Measurements from ENCODE around the gene PCGF5.
"Not testable (repeated sequence)": the region's sequence is repeated elsewhere in the genome, so short reads cannot be mapped to it uniquely, and the experiment has no call there.

The PCGF5 gene

DNA sequence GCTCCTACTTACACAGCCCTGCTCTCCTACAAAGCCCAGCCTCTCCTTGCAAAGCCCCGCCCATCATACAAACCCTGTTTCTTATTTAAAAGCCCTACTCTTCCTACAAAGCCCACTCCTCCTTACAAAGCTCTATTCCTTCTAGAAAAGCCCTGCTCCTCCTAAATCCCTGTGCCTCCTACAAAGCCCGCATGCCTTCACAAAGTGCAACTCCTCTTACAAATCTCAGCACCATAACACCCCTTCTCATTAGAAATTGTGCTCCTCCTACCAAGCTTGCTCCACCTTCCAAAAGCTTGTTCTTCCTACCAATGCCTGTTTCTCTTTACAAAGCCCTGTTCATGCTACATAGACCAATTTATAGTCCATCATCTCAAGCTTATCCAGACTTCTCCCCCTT is 66.1 kb downstream of the PCGF5 start:
- no peak for DNase-seq (ENCODE audit: low spot score)

DNA sequence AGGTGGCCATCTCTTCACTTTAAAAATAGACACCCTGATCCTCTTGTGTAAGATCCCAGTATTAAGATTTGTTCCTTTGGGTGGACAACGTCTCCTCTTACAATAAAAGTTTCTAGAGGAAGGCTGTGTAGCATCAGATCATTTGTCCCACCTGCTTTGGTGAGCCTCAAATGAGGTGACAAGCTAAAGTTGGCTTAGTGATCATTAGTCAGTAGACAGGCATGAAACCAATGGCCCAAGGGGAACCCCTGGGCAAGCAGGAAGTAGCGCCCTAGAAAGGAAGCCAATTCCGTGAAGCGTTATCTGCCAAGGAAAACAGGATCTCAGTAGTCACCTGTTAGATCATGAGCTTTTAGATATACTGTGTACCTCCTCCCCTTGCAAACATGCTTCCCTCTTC is 66.8 kb downstream of the PCGF5 start:
- DNase-seq (ENCODE audit: low spot score) = no peak

DNA sequence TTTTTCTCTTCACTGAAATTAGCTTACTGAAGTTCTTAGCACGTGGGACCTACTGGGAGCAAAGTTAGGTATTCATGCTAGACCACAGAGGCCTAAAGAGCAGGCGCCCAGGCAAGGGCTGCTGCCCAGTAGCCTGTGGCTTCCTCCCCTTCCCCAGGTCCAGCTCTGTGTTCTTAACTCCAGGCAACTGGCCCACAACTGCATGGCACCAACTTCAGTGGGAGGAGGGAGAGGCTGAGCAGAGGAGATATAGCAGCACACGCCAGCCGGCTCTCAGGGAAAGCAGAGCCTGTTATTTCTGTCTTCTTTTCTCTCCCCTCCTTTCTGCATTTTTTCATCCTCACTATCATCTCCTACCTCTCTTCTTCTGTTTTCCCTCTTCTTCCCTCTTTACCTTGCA is 67.4 kb downstream of the PCGF5 start:
- no peak for DNase-seq (ENCODE audit: low spot score)

DNA sequence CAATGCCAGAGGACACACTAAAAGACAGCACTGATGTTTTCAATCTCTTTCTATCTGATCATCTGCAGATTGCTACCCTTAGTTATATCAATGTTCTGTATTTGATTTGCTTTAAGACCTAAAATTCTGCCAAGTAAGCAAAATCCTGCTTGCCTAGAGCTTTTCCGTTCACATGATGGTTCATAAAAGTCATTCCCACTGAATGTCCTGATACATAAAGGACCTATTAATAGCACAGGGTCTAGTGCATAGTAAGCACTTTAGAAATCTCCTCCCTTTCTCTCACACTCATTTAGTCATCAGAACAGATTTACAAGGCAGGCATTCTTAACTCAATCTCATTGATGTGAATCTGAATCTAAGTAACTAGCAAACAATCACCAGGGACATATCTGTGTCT is 68.8 kb downstream of the PCGF5 start:
- DNase-seq (ENCODE audit: low spot score) = no peak

DNA sequence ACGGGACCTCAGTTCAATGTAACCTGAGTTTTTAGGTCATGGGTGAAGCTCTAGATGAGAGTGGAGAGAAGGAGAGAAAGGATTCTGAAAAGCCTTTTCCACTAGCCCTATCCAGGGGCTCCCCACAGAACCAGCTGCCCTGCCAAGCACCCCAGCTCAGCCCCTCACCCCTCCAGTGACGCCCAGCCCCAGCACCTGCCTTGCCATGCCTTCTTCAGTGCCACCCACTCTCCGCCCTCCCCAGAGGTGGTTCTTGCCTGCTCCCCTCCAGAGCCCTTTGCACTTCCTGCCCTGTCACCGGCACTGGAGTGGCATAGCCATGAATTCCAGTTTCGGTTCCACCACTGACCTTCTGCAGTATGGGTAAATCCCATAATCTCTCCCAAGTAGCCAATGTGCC is 70.1 kb downstream of the PCGF5 start:
- no peak for DNase-seq (ENCODE audit: low spot score)

DNA sequence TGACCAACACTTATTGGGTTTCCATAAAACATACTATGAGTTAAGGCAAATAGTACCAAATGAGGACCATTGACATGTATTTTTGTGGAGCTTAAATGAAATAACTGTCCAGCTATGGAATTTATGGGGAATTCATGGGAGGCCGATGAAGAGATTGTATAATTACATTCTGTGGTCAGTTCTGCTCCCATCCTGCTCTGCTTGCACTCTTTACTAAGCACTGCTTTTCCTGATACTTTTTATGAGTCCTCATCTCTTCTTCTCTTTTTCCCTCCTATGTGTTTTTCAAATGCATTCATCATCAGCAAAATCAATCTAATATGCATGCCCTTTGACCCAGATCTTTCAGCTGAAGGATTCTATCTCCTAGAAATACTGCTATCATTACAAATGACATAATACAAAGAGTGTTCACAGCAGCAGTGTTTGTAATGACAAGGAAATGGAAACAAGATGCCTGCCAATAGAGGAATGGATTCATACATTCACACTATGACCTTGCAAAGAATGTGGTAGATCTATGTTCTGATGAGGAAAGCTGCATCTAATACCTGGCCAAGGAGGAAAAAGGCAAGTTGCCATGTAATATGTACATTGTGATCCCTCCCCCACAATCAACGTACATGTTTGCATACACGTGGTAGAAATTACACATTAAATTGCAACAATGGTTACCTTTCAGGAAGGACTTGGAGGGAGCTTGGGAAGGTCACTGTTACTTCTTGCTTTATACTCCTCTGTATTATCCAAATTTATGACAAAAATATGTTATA is 73.9 kb downstream of the PCGF5 start:
- no peak for DNase-seq (ENCODE audit: low spot score)

DNA sequence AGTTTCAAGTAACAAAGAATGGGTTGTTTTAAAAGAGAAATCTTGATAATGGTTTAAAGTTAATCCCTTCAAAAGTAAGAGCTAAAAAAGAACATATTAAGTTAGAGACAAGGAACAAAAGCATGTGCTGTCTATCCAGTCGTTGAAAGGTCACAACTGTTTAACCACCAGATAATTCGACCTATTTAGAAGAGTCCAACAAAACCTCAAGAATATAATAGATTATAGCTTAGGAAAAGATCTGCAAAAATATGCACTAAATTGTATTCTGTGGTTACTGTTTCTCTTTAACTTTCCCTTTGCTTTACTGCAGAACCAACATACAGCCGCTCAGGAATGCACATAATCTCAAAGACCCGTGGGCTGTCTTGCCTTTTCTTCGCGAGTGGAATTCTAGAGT is 74.9 kb downstream of the PCGF5 start:
- no peak for DNase-seq (ENCODE audit: low spot score)

DNA sequence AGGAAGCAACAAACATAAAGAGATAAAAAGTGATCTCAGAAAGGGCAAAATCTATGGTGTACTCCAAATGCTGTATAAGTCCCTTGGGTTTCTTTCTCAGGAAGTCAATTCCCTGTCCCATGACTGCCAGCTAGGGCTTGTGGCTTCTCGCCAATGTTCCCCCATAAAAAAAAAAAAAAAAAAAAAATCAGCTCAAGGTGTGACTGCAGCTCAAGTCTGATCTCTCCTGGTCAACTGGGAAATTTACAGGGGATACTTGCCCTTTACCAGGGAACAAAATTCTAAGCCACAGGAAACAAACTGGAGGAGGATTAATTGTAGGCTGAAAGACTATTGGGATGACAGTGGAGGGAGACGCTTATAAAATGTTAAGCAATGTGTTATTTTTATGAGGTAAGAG is 76.0 kb downstream of the PCGF5 start:
- no peak for DNase-seq (ENCODE audit: low spot score)

DNA sequence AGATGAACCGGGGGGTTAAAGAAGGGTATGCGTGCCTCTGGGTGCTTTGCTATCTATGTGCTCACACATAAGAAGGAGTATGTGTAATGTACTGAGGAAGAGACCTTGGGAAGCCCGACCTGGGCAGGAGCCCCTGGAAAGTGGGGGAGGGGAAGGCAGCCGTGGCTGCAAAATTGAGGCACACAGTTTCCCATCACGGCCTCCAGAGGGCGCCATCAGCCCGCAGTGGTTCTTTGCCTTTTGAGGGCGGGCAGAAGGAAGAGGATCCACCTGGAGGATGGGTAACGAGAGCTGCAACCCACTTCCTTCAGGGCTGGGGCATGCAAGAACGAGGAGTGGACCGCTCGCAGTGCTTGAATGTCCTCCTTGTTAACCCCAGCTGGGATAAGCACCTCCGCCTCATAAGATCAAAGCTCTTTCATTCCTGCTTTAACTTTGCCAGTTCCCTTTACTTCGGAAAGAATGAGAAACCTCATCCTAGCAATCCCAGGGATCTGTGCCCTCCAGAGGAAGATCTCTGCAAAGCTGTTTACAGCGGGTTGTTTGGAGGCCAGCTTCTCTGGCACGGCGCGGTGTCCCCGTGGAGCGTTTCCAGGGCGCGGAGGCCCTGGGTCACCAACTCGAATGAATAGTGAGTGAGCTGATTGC is 77.9 kb downstream of the PCGF5 start:
- DNase-seq (ENCODE audit: low spot score) = peak; percentile 85

DNA sequence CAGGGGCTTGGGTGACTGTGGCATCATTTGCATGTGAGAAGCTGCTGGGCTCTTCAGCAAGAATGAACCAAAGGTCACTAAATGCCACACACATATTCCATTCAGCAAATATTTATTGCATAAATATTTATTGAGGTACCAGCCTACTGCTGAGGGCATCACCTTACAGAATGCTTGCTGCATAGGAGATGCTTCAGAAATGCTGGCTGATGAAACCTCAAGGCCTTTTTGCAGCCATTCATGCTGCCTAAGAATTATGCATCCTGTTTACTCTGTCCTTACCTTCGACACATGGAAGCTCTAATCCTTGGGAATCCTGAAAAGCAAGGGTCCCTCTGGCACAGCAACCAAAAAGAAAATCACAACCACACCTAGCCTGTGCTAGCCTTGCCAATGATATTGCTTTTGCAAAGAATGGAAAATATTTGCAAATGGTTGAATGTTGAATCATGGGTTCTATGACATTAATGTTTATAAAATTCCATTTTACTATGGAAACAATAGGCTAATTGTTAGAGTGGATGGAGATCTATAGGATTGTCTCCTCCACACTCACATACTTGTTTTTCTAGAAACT is 79.6 kb downstream of the PCGF5 start:
- no peak for DNase-seq (ENCODE audit: low spot score)

DNA sequence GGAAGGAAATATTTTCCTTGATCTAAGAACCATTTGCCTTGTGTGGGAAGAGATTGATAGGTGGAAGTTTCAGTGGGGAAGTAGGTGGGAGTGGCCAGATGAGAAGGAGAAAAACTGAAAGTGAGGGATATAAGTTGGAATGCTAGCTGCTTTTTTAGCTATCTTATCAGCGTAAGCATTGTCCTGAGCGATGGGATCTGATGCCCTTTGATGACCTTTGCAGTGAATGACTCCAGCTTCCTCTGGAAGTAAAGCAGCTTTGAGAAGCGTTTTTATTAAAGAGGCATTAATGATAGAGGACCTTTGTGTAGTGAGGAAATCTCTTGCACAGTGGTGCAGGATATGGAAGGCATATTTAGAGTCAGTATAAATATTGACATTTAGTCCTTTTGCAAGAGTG is 82.5 kb downstream of the PCGF5 start:
- DNase-seq (ENCODE audit: low spot score) = not testable (repeated sequence)

DNA sequence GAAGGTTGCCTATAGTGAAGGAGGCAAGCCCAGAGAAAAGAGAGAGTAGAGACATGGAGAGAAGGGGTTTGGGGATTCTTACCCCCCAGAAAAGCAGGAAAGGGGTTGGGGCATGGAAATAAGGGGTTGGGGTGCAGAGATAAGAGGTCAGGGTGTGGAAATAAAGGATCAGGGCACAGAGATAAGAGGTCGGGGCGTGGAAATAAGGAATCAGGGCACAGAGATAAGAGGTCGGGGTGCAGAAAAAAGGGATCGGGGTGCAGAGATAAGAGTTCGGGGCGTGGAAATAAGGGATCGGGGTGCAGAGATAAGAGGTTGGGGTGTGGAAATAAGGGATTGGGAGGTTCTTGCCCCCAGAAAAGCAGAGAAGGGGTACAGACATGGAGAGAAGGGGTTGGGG is 85.5 kb downstream of the PCGF5 start:
- DNase-seq (ENCODE audit: low spot score) = not testable (repeated sequence)

DNA sequence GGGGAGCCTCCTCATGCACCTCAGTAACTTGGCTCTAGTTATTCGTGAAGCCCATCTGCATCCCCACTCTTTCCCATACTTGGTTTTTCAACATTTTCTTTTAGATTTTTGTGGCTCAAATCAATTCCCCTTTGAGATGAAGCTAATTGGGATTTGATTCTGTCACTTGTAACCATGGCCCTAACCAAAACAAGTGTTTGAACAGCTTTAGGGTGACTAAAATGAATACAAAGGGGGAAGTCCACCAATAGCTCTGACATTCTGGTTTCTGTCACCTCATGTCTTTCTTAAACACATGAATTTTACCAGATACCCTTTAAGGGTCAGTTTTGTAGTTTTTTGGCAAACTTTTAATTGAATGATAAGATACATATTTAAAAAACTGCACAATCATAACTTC is 87.0 kb downstream of the PCGF5 start:
- no peak for DNase-seq (ENCODE audit: low spot score)

DNA sequence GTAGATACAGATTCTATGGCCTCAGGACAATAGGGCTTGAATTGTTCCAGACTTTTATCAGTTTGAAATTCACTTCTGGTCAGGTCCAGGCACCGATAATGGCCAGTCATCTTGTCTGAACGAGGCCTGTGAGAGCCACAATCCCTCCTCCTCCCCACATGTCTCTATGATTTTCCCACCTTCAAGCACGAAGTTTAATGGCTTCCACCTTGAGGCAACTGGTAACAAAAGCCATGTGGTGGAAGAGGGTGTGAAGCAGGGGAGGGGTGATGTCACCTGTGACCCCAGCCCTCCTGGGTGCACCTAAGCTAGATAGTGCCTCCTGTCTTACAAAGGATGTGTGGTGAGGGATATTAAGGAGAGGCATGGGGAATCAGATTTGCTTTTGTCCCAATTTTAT is 89.2 kb downstream of the PCGF5 start:
- no peak for DNase-seq (ENCODE audit: low spot score)

DNA sequence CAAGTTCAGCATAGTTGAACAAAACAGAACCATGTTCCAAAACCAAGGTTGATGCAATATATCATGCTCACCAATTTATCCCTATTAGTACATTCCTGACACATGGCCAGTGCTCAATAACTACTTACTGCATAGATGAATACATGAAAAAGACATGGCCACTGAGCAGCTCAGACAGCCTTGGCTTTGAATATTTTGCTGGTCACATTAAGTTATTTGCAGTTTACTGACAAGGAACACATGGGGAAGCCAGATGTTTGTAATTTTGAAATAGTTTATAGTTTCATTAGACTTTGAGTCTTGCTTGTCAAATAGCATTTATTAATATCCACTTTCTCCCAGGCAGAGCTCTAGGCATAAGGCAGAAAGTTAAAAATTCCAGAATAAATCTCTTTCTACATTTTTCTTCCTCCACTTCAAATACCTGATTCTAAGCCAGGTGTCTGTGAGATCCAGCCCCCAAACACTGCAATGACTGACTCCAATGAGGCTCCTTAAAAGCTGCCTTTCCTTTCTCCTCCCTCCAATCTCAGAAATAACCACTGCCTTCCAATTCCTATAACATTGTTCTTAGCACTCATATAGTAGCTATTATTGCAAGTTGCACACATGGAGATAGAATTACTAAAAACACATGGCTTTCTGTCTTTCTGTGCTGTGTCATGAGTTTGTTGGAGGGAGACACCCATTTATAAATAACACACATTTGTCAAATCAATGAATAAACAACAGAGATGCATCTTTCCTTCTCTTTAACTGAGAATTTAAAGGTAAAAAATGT is 91.3 kb downstream of the PCGF5 start:
- DNase-seq (ENCODE audit: low spot score) = no peak

DNA sequence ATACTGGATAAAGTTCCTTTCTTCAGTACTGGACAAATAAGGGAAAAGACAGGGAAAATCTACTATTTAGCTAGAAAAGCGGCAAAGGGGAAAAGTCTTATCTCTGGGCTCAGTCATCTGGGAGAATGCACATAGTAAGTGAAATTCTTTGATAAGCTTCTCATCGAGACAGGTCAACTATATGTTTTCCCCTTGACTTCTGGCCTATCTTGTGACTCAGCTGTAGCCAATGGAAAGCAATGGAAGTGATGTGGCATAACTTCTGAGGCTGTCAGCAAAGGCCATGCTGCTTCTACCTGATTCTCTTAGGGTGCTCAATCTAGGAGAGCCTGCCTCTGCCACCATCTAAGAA is 91.9 kb downstream of the PCGF5 start:
- no peak for DNase-seq (ENCODE audit: low spot score)

DNA sequence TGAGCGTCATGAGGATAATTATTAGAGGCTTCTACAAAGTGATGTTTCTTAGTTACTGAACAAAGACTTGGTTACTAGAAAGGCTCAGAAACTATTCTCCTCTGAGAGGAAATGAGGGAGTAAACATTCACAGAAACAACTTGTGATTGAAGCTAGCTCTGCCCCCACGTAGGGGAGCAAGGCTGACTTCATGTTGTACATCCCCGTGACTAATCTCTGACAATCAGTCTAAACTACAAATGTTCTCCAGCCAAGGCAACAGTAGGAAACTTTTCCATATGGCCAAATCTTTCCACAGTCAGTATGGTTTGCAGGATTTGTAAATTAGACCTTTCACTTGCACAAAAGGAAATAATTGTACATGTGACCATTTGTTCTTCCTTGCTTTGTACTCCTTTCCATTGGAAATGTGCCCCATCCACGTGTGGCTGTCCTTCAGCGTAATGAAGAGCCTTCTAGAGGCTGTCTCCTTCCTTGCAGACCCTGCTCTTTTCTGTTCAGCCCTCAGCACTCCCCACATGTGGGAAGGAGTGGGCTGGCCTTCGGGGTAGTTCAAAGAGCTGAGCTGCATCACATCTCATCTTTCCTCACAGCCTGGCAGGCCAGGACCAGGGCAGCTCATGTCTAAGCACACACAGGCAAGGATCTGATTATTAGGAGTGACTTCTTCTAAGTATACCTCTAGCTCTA is 93.5 kb downstream of the PCGF5 start:
- DNase-seq (ENCODE audit: low spot score) = no peak

DNA sequence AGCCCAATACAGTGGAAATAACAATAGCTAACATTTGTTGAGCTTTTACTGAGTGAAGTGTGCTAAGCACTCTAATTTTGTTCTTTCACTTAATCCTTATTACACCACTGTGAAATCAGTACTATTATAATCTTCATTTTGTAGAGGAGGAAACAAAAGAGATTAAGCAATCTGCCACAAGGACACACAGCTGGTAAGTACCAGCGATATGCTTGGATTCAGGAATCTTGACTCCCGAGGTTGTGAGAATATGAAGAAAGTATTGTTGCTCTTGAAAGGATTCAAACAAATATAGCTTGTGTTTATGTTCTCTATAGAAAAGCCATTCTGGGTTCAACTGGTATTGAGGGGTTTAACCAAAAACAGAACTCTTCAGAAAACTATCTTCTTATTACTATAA is 96.0 kb downstream of the PCGF5 start:
- DNase-seq (ENCODE audit: low spot score) = no peak

DNA sequence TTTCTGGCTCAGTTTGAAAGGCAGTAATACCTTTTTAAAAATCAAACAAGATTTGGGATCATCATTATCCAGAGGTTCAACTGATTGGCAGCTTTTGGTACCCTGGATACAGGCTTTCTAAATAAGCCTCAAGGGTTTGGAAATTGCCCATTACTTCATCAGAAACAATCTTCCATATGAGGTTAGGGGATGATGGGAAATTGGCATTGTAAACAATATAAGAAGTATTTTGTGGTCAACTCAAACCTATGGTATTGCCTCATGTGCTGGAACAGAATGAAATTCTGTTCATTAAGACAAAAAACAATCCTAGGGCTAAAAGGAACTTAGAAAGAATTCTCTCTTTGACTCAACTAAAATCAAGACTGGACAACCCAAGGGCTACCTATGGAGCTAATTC is 97.1 kb downstream of the PCGF5 start:
- no peak for DNase-seq (ENCODE audit: low spot score)

DNA sequence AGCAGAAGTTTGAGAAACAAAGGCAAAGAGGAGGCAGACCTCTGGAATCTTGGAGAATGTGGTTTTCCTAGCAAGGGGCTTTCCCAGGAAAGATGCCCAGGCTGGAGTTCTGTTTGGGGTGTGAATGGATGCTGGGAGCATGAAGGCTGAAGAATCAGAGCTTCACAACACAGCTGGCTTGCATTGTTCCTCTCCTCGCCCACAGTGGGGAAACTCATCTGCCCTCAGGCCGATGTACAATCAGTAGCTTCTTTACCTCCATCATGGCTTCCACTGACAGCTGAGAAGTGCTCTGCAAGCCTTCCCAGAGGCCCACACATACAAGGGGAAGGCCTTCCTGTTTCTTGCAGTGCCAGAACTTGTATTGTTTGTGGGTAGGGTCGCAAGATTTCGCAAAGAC is 98.9 kb downstream of the PCGF5 start:
- no peak for DNase-seq (ENCODE audit: low spot score)

DNA sequence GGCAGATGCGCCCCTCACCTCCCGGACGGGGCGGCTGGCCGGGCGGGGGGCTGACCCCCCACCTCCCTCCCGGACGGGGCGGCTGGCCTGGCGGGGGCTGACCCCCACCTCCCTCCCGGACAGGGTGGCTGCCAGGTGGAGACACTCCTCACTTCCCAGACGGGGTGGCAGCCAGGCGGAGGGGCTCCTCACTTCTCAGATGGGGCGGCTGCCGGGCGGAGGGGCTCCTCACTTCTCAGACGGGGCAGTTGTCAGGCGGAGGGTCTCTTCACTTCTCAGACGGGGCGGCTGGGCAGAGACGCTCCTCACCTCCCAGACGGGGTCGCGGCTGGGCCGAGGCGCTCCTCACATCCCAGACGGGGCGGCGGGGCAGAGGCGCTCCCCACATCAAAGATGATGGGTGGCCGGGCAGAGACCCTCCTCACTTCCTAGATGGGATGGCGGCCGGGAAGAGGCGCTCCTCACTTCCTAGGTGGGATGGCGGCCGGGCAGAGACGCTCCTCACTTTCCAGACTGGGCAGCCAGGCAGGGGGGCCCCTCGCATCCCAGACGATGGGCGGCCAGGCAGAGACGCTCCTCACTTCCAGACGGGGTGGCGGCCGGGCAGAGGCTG is 102.9 kb downstream of the PCGF5 start:
- DNase-seq (ENCODE audit: low spot score) = not testable (repeated sequence)

All from left forelimb (tissue), 1 donor.